A549 (cell line): ENCODE measurements around the gene NYAP1. TPM values are rescaled to one million over a fixed set of nuclear protein-coding genes. Genes with fewer than 3 reads are reported as not detected.

Experiments used
- ATAC-seq, 2 experiments: fragments of 200-7000 bp in 1 of 2; fragments of >200 bp in 1 of 2; cut with Nextera tagmentation in 1 of 2; cut with Tn5 transposase in 1 of 2; 3 replicates each; pipeline versions ENCODE4 v1.8.0 to v1.9.1; 2018 to 2020; ENCODE audit warnings: mild to moderate bottlenecking in 1 of 2, moderate library complexity in 1 of 2
- CTCF ChIA-PET: fragments of 300-600 bp; sonication (Branson Sonifier 250); formaldehyde crosslinking; extraction: SDS; loops from one replicate; lab custom pipeline; 2021; ENCODE audit warnings: antibody characterized with exemption, inconsistent platforms; lab: Yijun Ruan, JAX
- POLR2A ChIA-PET: fragments of 350-600 bp; formaldehyde crosslinking; extraction: SDS; loops from one replicate; lab custom pipeline; 2021; ENCODE audit warnings: antibody characterized with exemption, inconsistent platforms; lab: Yijun Ruan, JAX
- DNase-seq, 2 experiments: peaks; one replicate each; pipeline versions ENCODE4 v3.0.0 to v3.0.0-alpha.2; 2011 to 2016; ENCODE audit warnings: low read depth in 1 of 2, low spot score in 1 of 2
- FAIRE-seq: peaks from 2 replicates; lab custom pipeline; 2011; peaks lifted over from hg19 to GRCh38; lab: Jason Lieb, UNC
- H3K27ac ChIP-seq, 2 experiments: fragments of >200 bp; sonication (Bioruptor Twin); formaldehyde crosslinking; 3 replicates each; pipeline ENCODE4 v1.5.1; 2016 to 2017
- H3K4me1 ChIP-seq: fragments of >200 bp; sonication (Bioruptor Twin); formaldehyde crosslinking; 3 replicates; pipeline ENCODE4 v1.6.1; 2016
- H3K4me2 ChIP-seq: fragments of >200 bp; sonication (Bioruptor Twin); formaldehyde crosslinking; 3 replicates; pipeline ENCODE4 v1.6.1; 2016
- H3K4me3 ChIP-seq: fragments of >200 bp; sonication (Bioruptor Twin); formaldehyde crosslinking; 3 replicates; pipeline ENCODE4 v1.5.1; 2016
- H3K9me3 ChIP-seq: fragments of >200 bp; sonication (Bioruptor Twin); formaldehyde crosslinking; 3 replicates; pipeline ENCODE4 v1.6.1; 2016
- BHLHE40 ChIP-seq: IDR thresholded peaks from 2 replicates; pipeline ENCODE4 v1.6.1; 2012; ENCODE audit warnings: low read depth, low read length, inconsistent platforms
- CBX2 ChIP-seq: fragments of 200-600 bp; sonication (generic); IDR thresholded peaks from 2 replicates; pipeline ENCODE4 v1.6.1; 2016; ENCODE audit warnings: low read depth, mild to moderate bottlenecking, borderline replicate concordance
- CBX8 ChIP-seq: fragments of 200-600 bp; sonication (generic); IDR thresholded peaks from 2 replicates; pipeline ENCODE4 v1.6.1; 2016
- CHD2 ChIP-seq: fragments of 150-350 bp; IDR thresholded peaks from 2 replicates; pipeline ENCODE4 v1.6.1; 2014; ENCODE audit warnings: low read length; ENCODE audit not compliant: partially characterized antibody
- EHF ChIP-seq: fragments of 250-450 bp; sonication (Bioruptor Pico); IDR thresholded peaks from 2 replicates; pipeline ENCODE4 v1.5.0; 2020; ENCODE audit warnings: mild to moderate bottlenecking
- EP300 ChIP-seq, 2 experiments: fragments of >200 bp; sonication (Bioruptor Twin); formaldehyde crosslinking; IDR thresholded peaks; 2 replicates in 1 of 2; 3 replicates in 1 of 2; pipeline ENCODE4 v1.6.1; 2016 to 2017
- ESRRA ChIP-seq: fragments of 150-350 bp; IDR thresholded peaks from 2 replicates; pipeline ENCODE4 v1.6.1; 2014; ENCODE audit warnings: mild to moderate bottlenecking, low read length, borderline replicate concordance
- FOSB ChIP-seq: fragments of 250-450 bp; sonication (Bioruptor Pico); IDR thresholded peaks from 2 replicates; pipeline ENCODE4 v1.5.0; 2020; ENCODE audit warnings: mild to moderate bottlenecking, moderate library complexity
- GATA3 ChIP-seq: IDR thresholded peaks from 2 replicates; pipeline ENCODE4 v1.6.1; 2012; ENCODE audit warnings: borderline replicate concordance
- HOXA7 ChIP-seq: fragments of 250-450 bp; sonication (Bioruptor Pico); IDR thresholded peaks from 2 replicates; pipeline ENCODE4 v1.5.0; 2020; ENCODE audit warnings: mild to moderate bottlenecking, moderate library complexity
- HOXB13 ChIP-seq: fragments of 250-450 bp; sonication (Bioruptor Pico); IDR thresholded peaks from 2 replicates; pipeline ENCODE4 v1.5.0; 2020; ENCODE audit warnings: low read depth, mild to moderate bottlenecking, moderate library complexity
- JUN ChIP-seq, 2 experiments: fragments of >200 bp; sonication (Bioruptor Twin); formaldehyde crosslinking; IDR thresholded peaks; 2 replicates in 1 of 2; 3 replicates in 1 of 2; pipeline ENCODE4 v1.6.1; 2016 to 2017
- KDM1A ChIP-seq: fragments of 200-600 bp; sonication (generic); IDR thresholded peaks from 2 replicates; pipeline ENCODE4 v1.6.1; 2016; ENCODE audit warnings: low read depth, mild to moderate bottlenecking
- MAZ ChIP-seq: fragments of 150-350 bp; IDR thresholded peaks from 2 replicates; pipeline ENCODE4 v1.6.1; 2014; ENCODE audit warnings: antibody characterized with exemption, low read depth, low read length, borderline replicate concordance
- NFE2L2 ChIP-seq: fragments of 150-350 bp; conservative IDR thresholded peaks from 2 replicates; pipeline ENCODE4 v1.6.1; 2014; ENCODE audit warnings: low read length
- PHF8 ChIP-seq: fragments of 200-600 bp; sonication (generic); IDR thresholded peaks from 2 replicates; pipeline ENCODE4 v1.6.1; 2016; ENCODE audit warnings: low read depth, mild to moderate bottlenecking, antibody characterized with exemption, moderate library complexity, borderline replicate concordance
- RAD21 ChIP-seq, 2 experiments: fragments of >200 bp in 1 of 2; sonication (Bioruptor Twin) in 1 of 2; formaldehyde crosslinking in 1 of 2; IDR thresholded peaks in 1 of 2; conservative IDR thresholded peaks in 1 of 2; 2 replicates in 1 of 2; 3 replicates in 1 of 2; pipeline ENCODE4 v1.6.1; 2012 to 2018; ENCODE audit warnings: inconsistent platforms in 1 of 2
- RARB ChIP-seq: fragments of 250-450 bp; sonication (Bioruptor Pico); IDR thresholded peaks from 2 replicates; pipeline ENCODE4 v1.8.0; 2021; ENCODE audit warnings: mild to moderate bottlenecking, moderate library complexity
- RCOR1 ChIP-seq: fragments of 150-350 bp; IDR thresholded peaks from 2 replicates; pipeline ENCODE4 v1.6.1; 2014; ENCODE audit warnings: antibody characterized with exemption, low read length, low read depth
- SMC3 ChIP-seq: fragments of >200 bp; sonication (Bioruptor Twin); formaldehyde crosslinking; IDR thresholded peaks from 3 replicates; pipeline ENCODE4 v1.6.1; 2018; ENCODE audit warnings: inconsistent platforms
- WGBS: methylation state at CpG from one replicate; pipeline ENCODE4 v1.1.6; 2017; ENCODE audit errors: missing lambda C conversion rate; 5-methylcytosine and 5-hydroxymethylcytosine counted together
- polyA plus RNA-seq, 4 experiments: library from polyadenylated mRNA; depleted of rRNA in 3 of 4; stranded (reverse); fragments of >200 nt; fragmentation: RNase III in 1 of 4; extraction: RNeasy Plus Mini Kit Qiagen cat#74134 plus additional on column Dnase treatment in 1 of 4; gene quantifications; 2 replicates in 3 of 4; 3 replicates in 1 of 4; pipeline ENCODE4 v1.2.3, GENCODE V29; 2011 to 2017
- TF ChIP-seq, protein P1 (sequence below): fragments of >200 bp; sonication (Bioruptor Twin); formaldehyde crosslinking; IDR thresholded peaks from 3 replicates; pipeline ENCODE4 v1.5.1; 2016
- TF ChIP-seq, protein P2 (sequence below): fragments of 200-600 bp; sonication (generic); IDR thresholded peaks from 2 replicates; pipeline ENCODE4 v1.6.1; 2016; ENCODE audit warnings: antibody characterized with exemption, mild to moderate bottlenecking, moderate library complexity
- TF ChIP-seq, protein P3 (sequence below): IDR thresholded peaks from 2 replicates; pipeline ENCODE4 v1.6.1; 2012
- TF ChIP-seq, protein P4 (sequence below): fragments of 450-650 bp; IDR thresholded peaks from 2 replicates; pipeline ENCODE4 v1.6.1; 2014; ENCODE audit warnings: antibody characterized with exemption
- TF ChIP-seq, protein P5 (sequence below): IDR thresholded peaks from 2 replicates; pipeline ENCODE4 v1.6.1; 2012

NYAP1 gene
- polyA plus RNA-seq, 2 of the 4 experiments (the other 2 are of a cell fraction): 0.47 to 3.1 TPM

GRCh38 chr7:100489824-100490223, 6.1 kb downstream of the NYAP1 start:
- DNase-seq: peak; percentile 86 to 87
- Histone ChIP-seq H3K4me2 (no peak overlapping the region), H3K27ac (no peak overlapping the region), H3K4me3 (no peak overlapping the region), H3K4me1 (peaks cover 23% of the 10 kb centered on the region), H3K9me3 (no peaks in the 10 kb centered on the region)
- ATAC-seq: peak; percentile 41 to 72
- no peak for FAIRE-seq
- CTCF ChIA-PET: interaction anchor here (0.6 to 3.9 kb wide), 9 partner anchors 9 to 70 kb away, joined by 3 to 22 read pairs (median 4); no protein-coding TSS in a partner anchor
- WGBS: 69% methylated on average over 9 of the region's 9 CpGs
- POLR2A ChIA-PET: interaction anchor here (0.9 kb wide), 1 partner anchor 96 kb away, joined by 3 read pairs; the partner anchor contains the start of gene FBXO24
- TF ChIP-seq EHF (CRISPR knock-in tag) (no peak), HOXA7 (CRISPR knock-in tag) (no peak), KDM1A (no peak), NFE2L2 (no peak), RARB (CRISPR knock-in tag) (no peak), FOSB (CRISPR knock-in tag) (no peak), EP300 (IDR thresholded peaks at IDR 0.05) (no peak), JUN (IDR thresholded peaks at IDR 0.05) (no peak), SMC3 (no peak), BHLHE40 (no peak), CBX2 (no peak), ESRRA (no peak), RCOR1 (no peak), CHD2 (no peak), MAZ (no peak), CBX8 (no peak), HOXB13 (CRISPR knock-in tag) (no peak)
- TF ChIP-seq, protein P1, sequence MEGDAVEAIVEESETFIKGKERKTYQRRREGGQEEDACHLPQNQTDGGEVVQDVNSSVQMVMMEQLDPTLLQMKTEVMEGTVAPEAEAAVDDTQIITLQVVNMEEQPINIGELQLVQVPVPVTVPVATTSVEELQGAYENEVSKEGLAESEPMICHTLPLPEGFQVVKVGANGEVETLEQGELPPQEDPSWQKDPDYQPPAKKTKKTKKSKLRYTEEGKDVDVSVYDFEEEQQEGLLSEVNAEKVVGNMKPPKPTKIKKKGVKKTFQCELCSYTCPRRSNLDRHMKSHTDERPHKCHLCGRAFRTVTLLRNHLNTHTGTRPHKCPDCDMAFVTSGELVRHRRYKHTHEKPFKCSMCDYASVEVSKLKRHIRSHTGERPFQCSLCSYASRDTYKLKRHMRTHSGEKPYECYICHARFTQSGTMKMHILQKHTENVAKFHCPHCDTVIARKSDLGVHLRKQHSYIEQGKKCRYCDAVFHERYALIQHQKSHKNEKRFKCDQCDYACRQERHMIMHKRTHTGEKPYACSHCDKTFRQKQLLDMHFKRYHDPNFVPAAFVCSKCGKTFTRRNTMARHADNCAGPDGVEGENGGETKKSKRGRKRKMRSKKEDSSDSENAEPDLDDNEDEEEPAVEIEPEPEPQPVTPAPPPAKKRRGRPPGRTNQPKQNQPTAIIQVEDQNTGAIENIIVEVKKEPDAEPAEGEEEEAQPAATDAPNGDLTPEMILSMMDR: no peak
- TF ChIP-seq, protein P2, sequence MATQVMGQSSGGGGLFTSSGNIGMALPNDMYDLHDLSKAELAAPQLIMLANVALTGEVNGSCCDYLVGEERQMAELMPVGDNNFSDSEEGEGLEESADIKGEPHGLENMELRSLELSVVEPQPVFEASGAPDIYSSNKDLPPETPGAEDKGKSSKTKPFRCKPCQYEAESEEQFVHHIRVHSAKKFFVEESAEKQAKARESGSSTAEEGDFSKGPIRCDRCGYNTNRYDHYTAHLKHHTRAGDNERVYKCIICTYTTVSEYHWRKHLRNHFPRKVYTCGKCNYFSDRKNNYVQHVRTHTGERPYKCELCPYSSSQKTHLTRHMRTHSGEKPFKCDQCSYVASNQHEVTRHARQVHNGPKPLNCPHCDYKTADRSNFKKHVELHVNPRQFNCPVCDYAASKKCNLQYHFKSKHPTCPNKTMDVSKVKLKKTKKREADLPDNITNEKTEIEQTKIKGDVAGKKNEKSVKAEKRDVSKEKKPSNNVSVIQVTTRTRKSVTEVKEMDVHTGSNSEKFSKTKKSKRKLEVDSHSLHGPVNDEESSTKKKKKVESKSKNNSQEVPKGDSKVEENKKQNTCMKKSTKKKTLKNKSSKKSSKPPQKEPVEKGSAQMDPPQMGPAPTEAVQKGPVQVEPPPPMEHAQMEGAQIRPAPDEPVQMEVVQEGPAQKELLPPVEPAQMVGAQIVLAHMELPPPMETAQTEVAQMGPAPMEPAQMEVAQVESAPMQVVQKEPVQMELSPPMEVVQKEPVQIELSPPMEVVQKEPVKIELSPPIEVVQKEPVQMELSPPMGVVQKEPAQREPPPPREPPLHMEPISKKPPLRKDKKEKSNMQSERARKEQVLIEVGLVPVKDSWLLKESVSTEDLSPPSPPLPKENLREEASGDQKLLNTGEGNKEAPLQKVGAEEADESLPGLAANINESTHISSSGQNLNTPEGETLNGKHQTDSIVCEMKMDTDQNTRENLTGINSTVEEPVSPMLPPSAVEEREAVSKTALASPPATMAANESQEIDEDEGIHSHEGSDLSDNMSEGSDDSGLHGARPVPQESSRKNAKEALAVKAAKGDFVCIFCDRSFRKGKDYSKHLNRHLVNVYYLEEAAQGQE: no peak
- TF ChIP-seq, protein P3, sequence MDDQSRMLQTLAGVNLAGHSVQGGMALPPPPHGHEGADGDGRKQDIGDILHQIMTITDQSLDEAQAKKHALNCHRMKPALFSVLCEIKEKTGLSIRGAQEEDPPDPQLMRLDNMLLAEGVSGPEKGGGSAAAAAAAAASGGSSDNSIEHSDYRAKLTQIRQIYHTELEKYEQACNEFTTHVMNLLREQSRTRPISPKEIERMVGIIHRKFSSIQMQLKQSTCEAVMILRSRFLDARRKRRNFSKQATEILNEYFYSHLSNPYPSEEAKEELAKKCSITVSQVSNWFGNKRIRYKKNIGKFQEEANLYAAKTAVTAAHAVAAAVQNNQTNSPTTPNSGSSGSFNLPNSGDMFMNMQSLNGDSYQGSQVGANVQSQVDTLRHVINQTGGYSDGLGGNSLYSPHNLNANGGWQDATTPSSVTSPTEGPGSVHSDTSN: no peak

DNA sequence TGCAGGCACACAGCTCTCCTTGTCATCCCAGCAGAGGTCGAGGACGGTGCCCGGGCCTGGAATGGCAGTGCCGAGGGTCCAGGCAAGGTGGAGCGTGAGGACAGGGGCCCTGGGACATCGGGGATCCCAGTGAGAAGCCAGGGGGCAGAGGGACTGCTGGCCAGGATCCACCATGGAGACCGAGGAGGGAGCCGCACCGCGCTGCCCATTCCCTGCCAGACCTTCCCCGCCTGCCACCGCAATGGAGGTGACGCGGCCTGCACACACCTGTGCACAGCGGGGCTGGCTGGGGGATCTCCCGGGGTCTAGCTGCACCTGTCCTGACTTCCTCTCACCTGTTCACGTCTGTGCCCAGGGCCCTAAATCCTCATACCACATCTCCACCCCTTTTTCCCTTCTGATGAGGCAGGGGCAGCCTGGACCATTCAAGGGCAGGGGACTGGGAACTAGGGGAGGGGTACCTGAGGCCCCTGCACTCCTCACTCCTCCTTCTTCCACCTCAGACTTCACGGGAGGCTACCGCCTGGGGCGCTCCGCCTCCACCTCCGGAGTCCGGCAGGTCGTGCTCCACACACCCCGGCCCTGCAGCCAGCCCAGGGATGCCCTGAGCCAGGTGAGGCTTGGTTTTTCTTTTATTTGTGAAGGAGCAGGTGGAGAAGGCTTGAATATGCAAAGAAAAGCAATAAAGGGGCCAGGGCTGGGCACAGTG, 6.9 kb downstream of the NYAP1 start:
- no peak for FAIRE-seq
- Histone ChIP-seq H3K4me2 (no peak overlapping the region), H3K4me3 (no peak overlapping the region), H3K27ac (no peak overlapping the region), H3K4me1 (peaks cover 15% of the 10 kb centered on the region; the same call in 2 of the 3 replicates), H3K9me3 (no peaks in the 10 kb centered on the region)
- 84% methylated on average over 24 of the region's 25 CpGs for WGBS
- no peak for DNase-seq
- CTCF ChIA-PET: interaction anchor here (0.6 to 3.9 kb wide), 5 partner anchors 8 to 69 kb away, joined by 3 to 22 read pairs (median 5); no protein-coding TSS in a partner anchor
- POLR2A ChIA-PET: interaction anchor here (0.9 kb wide), 1 partner anchor 96 kb away, joined by 3 read pairs; the partner anchor contains the start of gene FBXO24
- no peak for ATAC-seq
- TF ChIP-seq PHF8 (no peak), EP300 (IDR thresholded peaks at IDR 0.05) (no peak), GATA3 (no peak), RAD21 (conservative IDR thresholded peaks at IDR 0.05 in 1 of 2, IDR thresholded peaks at IDR 0.05 in 1 of 2) (no peak), MAZ (no peak)
- TF ChIP-seq, protein P2: no peak
- TF ChIP-seq, protein P4, sequence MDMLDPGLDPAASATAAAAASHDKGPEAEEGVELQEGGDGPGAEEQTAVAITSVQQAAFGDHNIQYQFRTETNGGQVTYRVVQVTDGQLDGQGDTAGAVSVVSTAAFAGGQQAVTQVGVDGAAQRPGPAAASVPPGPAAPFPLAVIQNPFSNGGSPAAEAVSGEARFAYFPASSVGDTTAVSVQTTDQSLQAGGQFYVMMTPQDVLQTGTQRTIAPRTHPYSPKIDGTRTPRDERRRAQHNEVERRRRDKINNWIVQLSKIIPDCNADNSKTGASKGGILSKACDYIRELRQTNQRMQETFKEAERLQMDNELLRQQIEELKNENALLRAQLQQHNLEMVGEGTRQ: no peak
- TF ChIP-seq, protein P5, sequence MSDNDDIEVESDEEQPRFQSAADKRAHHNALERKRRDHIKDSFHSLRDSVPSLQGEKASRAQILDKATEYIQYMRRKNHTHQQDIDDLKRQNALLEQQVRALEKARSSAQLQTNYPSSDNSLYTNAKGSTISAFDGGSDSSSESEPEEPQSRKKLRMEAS: no peak
